ENCODE measurements around the gene RRM2.

Gene RRM2

DNA sequence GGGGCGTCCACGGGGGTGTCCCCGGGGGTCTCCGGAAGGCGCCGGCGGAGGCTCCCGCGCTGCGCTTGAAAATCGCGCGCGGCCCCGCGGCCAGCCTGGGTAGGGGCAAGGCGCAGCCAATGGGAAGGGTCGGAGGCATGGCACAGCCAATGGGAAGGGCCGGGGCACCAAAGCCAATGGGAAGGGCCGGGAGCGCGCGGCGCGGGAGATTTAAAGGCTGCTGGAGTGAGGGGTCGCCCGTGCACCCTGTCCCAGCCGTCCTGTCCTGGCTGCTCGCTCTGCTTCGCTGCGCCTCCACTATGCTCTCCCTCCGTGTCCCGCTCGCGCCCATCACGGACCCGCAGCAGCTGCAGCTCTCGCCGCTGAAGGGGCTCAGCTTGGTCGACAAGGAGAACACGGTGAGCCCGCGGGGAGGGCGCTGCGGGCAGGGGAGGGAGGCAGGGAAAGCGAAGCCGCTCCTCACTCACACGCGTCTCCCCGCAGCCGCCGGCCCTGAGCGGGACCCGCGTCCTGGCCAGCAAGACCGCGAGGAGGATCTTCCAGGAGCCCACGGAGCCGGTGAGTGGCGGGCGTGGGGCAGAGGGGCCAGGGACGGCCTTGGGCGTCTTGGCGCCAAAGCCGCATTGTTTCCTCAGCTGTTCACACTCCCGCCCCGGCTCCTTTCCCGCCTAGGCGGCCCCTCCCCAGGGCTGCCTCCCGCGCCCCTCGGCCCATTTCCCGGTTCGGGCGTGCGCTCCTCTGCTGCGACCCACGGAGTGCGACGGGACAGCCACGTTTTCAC, at the start of gene RRM2:
RRM2 (plus strand) TSS at position 240 of the 781 bp plus-strand sequence; CDS start at position 300, 60 bp downstream.
- in situ Hi-C loops (cut with MboI; ENCODE audit: low pct_unique_long_range_greater_than_20kb, low sequenced_read_pairs, unreplicated experiment) = no loop called here
- peak; percentile 97 for DNase-seq (ENCODE audit: low spot score)
- TF ChIP-seq, protein P1, sequence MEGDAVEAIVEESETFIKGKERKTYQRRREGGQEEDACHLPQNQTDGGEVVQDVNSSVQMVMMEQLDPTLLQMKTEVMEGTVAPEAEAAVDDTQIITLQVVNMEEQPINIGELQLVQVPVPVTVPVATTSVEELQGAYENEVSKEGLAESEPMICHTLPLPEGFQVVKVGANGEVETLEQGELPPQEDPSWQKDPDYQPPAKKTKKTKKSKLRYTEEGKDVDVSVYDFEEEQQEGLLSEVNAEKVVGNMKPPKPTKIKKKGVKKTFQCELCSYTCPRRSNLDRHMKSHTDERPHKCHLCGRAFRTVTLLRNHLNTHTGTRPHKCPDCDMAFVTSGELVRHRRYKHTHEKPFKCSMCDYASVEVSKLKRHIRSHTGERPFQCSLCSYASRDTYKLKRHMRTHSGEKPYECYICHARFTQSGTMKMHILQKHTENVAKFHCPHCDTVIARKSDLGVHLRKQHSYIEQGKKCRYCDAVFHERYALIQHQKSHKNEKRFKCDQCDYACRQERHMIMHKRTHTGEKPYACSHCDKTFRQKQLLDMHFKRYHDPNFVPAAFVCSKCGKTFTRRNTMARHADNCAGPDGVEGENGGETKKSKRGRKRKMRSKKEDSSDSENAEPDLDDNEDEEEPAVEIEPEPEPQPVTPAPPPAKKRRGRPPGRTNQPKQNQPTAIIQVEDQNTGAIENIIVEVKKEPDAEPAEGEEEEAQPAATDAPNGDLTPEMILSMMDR (IDR thresholded peaks at IDR 0.05; ENCODE audit: extremely low read depth, insufficient read depth, missing control alignments) = no peak

GRCh38 chr2:10073706-10074105, 48.8 kb upstream of the RRM2 start:
- TF ChIP-seq, protein P1 (IDR thresholded peaks at IDR 0.05; ENCODE audit: extremely low read depth, insufficient read depth, missing control alignments) = no peak
- no peak for DNase-seq (ENCODE audit: low spot score)
- in situ Hi-C loops (cut with MboI; ENCODE audit: low pct_unique_long_range_greater_than_20kb, low sequenced_read_pairs, unreplicated experiment) = no loop called here

DNA sequence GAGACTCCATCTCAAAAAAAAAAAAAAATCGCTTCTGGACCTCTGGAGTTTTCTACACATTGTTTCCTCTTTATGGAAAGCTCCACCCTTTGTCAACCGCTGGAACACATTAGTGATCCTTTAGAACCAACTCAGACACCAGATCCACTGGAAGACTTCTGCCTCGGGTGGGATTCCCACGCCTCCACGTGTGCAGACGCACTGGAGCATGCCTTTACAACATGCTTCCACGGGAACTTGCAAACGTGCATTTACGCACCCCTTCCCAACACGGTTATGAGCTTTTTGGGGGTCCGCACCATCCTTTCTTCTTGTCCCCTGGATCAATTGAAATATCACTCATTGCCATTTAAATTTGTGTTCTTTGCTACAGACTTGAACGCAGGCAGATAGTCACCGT, 47.4 kb upstream of the RRM2 start:
- in situ Hi-C loops (cut with MboI; ENCODE audit: low pct_unique_long_range_greater_than_20kb, low sequenced_read_pairs, unreplicated experiment) = no loop called here
- DNase-seq (ENCODE audit: low spot score) = no peak
- TF ChIP-seq, protein P1 (IDR thresholded peaks at IDR 0.05; ENCODE audit: extremely low read depth, insufficient read depth, missing control alignments) = no peak

DNA sequence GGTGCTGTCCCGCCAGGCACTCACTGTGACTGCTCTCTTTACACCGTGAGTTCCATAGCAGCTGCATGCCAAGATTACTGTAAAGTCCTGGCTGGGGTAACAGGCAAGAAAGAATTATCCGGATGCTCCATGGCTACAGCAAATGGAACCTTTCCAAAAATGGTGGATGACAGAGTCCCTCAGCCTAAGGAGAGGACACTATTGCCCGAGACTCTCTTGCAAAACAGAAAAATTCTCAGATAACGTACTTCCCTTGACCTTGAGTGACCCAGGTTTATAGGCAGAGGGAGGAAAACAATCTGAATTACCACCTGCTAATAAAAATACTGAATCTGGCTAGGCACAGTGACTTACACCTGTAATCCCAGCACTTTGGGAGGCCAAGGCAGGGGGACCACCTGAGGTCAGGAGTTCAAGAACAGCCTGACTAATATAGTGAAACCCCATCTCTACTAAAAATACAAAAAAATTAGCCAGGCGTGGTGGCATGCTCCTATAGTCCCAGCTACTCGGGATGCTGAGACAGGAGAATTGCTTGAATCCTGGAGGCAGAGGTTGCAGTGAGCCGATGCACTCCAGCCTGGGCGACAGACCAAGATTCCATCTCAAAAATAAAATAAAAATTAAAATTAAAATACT, 46.8 kb upstream of the RRM2 start:
- no peak for DNase-seq (ENCODE audit: low spot score)
- in situ Hi-C loops (cut with MboI; ENCODE audit: low pct_unique_long_range_greater_than_20kb, low sequenced_read_pairs, unreplicated experiment) = no loop called here
- TF ChIP-seq, protein P1 (IDR thresholded peaks at IDR 0.05; ENCODE audit: extremely low read depth, insufficient read depth, missing control alignments) = no peak

GRCh38 chr2:10076511-10076910, 46.0 kb upstream of the RRM2 start:
- TF ChIP-seq, protein P1 (IDR thresholded peaks at IDR 0.05; ENCODE audit: extremely low read depth, insufficient read depth, missing control alignments) = no peak
- in situ Hi-C loops (cut with MboI; ENCODE audit: low pct_unique_long_range_greater_than_20kb, low sequenced_read_pairs, unreplicated experiment) = no loop called here
- DNase-seq (ENCODE audit: low spot score) = no peak

DNA sequence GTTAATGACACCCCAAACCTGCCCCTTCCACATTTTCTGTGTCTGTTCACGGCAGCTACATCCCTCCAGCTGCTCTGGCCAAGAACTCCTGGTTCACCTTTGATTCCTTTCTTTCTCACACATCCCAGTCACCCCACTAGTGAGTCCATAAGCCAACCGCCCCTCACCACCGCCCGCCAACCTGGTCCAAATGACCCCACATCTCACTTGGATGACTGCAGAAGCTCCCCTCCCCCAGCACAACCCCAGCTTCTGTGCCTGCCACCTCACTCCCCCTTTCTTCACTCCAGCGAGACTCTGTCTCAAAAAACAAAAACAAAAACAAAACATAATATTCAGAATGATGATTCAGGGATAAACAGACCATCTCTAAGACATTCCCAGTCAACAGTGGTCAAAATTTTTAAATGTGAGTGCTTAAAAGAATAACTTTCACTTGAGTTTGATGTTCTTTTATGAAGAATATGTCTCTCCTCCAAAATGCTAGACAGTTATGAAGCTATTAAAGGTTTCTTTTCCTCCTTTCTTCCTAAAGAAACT, 45.5 kb upstream of the RRM2 start:
- in situ Hi-C loops (cut with MboI; ENCODE audit: low pct_unique_long_range_greater_than_20kb, low sequenced_read_pairs, unreplicated experiment) = no loop called here
- TF ChIP-seq, protein P1 (IDR thresholded peaks at IDR 0.05; ENCODE audit: extremely low read depth, insufficient read depth, missing control alignments) = no peak
- no peak for DNase-seq (ENCODE audit: low spot score)

All from GM13977 (cell line).